ENCODE results near the gene WNT4. TPM values are rescaled to one million over a fixed set of nuclear protein-coding genes. Genes with fewer than 3 reads are reported as not detected.

Gene WNT4
- total and polyA plus RNA-seq, 2 donors from 2014 or later = 0.45 to 0.69 TPM

- Histone ChIP-seq H3K9ac (ENCODE audit: low read length in 3 of 3) (no peak overlapping the region), H3K27me3 (ENCODE audit: control insufficient read depth, insufficient read depth, low read length) (no peaks in the 10 kb centered on the region), H3K36me3 (ENCODE audit: control insufficient read depth in 2 of 3, insufficient read depth in 3 of 3, low read length in 3 of 3) (peaks cover 4 to 20% (median 10%) of the 10 kb centered on the region in 3 donors), H3K27ac (ENCODE audit: low read depth in 2 of 2, low read length in 2 of 2) (no peak overlapping the region), H3K9me3 (ENCODE audit: control insufficient read depth in 2 of 3, insufficient read depth in 1 of 3, low read length in 3 of 3) (no peaks in the 10 kb centered on the region), H3K4me1 (ENCODE audit: control insufficient read depth in 2 of 3, insufficient read depth in 2 of 3, low read depth in 1 of 3, low read length in 3 of 3) (peaks cover 0 to 2% (median 0%) of the 10 kb centered on the region in 3 donors), H3K4me3 (ENCODE audit: low read length in 3 of 3) (no peak overlapping the region)
- intact Hi-C loops (cut with DNase I) = no loop called here
- TF ChIP-seq CTCF (IDR thresholded peaks at IDR 0.05; ENCODE audit: borderline replicate concordance, extremely low read depth, insufficient read depth) = no peak
- FAIRE-seq (no peak), DNase-seq (no peak)
Measured at GRCh38 chr1:22101995-22102394, 40.9 kb downstream of the WNT4 start.

DNA sequence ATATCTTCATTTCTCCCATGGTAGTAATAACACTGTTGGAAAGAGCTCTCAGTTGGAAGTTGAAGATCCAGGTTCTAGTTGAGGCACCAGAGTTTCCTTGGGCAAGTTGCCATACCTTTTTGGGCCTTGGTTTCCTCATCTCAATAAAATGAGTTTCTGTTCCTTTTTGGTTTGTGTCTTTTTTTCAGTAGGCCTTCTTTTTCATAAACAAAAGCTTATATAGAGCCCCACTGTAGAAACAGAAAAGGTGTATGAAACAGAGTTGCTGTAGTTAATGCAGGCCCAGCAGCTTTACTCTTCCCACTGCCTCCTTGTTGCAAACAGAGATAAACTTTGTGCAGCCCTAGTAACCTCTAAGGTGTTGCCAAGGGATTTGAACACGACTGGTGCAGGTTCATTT is 41.7 kb downstream of the WNT4 start:
- no peaks in the 10 kb centered on the region for H3K9me3 ChIP-seq (ENCODE audit: control insufficient read depth in 2 of 3, insufficient read depth in 1 of 3, low read length in 3 of 3)

GRCh38 chr1:22100168-22100567 is 42.7 kb downstream of the WNT4 start:
- H3K4me3 ChIP-seq (ENCODE audit: low read length in 3 of 3) = no peak overlapping the region
- H3K27me3 ChIP-seq (ENCODE audit: control insufficient read depth, insufficient read depth, low read length) = no peaks in the 10 kb centered on the region
- DNase-seq (no peak), FAIRE-seq (no peak)
- H3K36me3 ChIP-seq (ENCODE audit: control insufficient read depth in 2 of 3, insufficient read depth in 3 of 3, low read length in 3 of 3) = peaks cover 6 to 29% (median 20%) of the 10 kb centered on the region in 3 donors
- no peak overlapping the region for H3K27ac ChIP-seq (ENCODE audit: low read depth in 2 of 2, low read length in 2 of 2)
- intact Hi-C loops (cut with DNase I) = no loop called here
- H3K9ac ChIP-seq (ENCODE audit: low read length in 3 of 3) = no peak overlapping the region
- H3K9me3 ChIP-seq (ENCODE audit: control insufficient read depth in 2 of 3, insufficient read depth in 1 of 3, low read length in 3 of 3) = no peaks in the 10 kb centered on the region
- H3K4me1 ChIP-seq (ENCODE audit: control insufficient read depth in 2 of 3, insufficient read depth in 2 of 3, low read depth in 1 of 3, low read length in 3 of 3) = peaks cover 0 to 2% (median 0%) of the 10 kb centered on the region in 3 donors
- no peak for TF ChIP-seq CTCF (IDR thresholded peaks at IDR 0.05; ENCODE audit: borderline replicate concordance, extremely low read depth, insufficient read depth)

More for the DNA sequence above, 41.7 kb downstream of the WNT4 start:
- FAIRE-seq (no peak), DNase-seq (no peak)
- H3K36me3 ChIP-seq (ENCODE audit: control insufficient read depth in 2 of 3, insufficient read depth in 3 of 3, low read length in 3 of 3) = peaks cover 6 to 28% (median 18%) of the 10 kb centered on the region in 3 donors
- H3K27ac ChIP-seq (ENCODE audit: low read depth in 2 of 2, low read length in 2 of 2) = no peak overlapping the region
- no peaks in the 10 kb centered on the region for H3K27me3 ChIP-seq (ENCODE audit: control insufficient read depth, insufficient read depth, low read length)
- TF ChIP-seq CTCF (IDR thresholded peaks at IDR 0.05; ENCODE audit: borderline replicate concordance, extremely low read depth, insufficient read depth) = no peak
- peaks cover 0 to 2% (median 0%) of the 10 kb centered on the region in 3 donors for H3K4me1 ChIP-seq (ENCODE audit: control insufficient read depth in 2 of 3, insufficient read depth in 2 of 3, low read depth in 1 of 3, low read length in 3 of 3)
- no peak overlapping the region for H3K4me3 ChIP-seq (ENCODE audit: low read length in 3 of 3)
- no peak overlapping the region for H3K9ac ChIP-seq (ENCODE audit: low read length in 3 of 3)
- intact Hi-C loops (cut with DNase I) = no loop called here

DNA sequence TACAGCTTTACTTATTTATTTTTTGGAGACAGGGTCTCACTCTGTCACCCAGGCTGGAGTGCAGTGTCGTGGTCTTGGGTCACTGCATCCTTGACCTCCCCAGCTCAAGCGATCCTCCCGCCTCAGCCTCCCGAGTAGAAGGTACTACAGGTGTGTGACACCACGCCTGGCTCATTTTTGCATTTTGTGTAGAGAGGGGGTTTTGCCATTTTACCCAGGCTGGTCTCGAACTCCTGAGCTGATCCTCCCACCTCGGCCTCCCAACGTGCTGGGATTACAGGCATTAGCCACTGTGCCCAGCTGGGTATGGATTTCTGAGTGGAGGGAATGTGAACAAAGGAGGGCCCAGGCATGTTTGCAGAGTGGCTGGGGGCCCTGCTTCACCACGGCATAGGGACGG is 44.1 kb downstream of the WNT4 start:
- no peak for FAIRE-seq

More for the DNA sequence above, 44.1 kb downstream of the WNT4 start:
- no peak overlapping the region for H3K27ac ChIP-seq (ENCODE audit: low read depth in 2 of 2, low read length in 2 of 2)
- no peak for DNase-seq
- H3K36me3 ChIP-seq (ENCODE audit: control insufficient read depth in 2 of 3, insufficient read depth in 3 of 3, low read length in 3 of 3) = peaks cover 6 to 29% (median 20%) of the 10 kb centered on the region in 3 donors
- no peak overlapping the region for H3K4me3 ChIP-seq (ENCODE audit: low read length in 3 of 3)
- TF ChIP-seq CTCF (IDR thresholded peaks at IDR 0.05; ENCODE audit: borderline replicate concordance, extremely low read depth, insufficient read depth) = no peak
- no peaks in the 10 kb centered on the region for H3K9me3 ChIP-seq (ENCODE audit: control insufficient read depth in 2 of 3, insufficient read depth in 1 of 3, low read length in 3 of 3)
- no peaks in the 10 kb centered on the region for H3K27me3 ChIP-seq (ENCODE audit: control insufficient read depth, insufficient read depth, low read length)
- intact Hi-C loops (cut with DNase I) = no loop called here
- H3K9ac ChIP-seq (ENCODE audit: low read length in 3 of 3) = no peak overlapping the region
- H3K4me1 ChIP-seq (ENCODE audit: control insufficient read depth in 2 of 3, insufficient read depth in 2 of 3, low read depth in 1 of 3, low read length in 3 of 3) = peaks cover 0 to 2% (median 0%) of the 10 kb centered on the region in 3 donors
